Measurements from ENCODE around the gene SFTPB.
A peak's percentile ranks its signal among the peaks of the same experiment; 100 is the strongest.

The SFTPB gene

GRCh38 chr2:85707304-85707703 lies 39.3 kb upstream of the SFTPB start:
- in situ Hi-C loops (cut with MboI; ENCODE audit: low sequenced_read_pairs, unreplicated experiment): no loop called here
- TF ChIP-seq CTCF (IDR thresholded peaks at IDR 0.05; ENCODE audit: borderline replicate concordance, control extremely low read depth, extremely low read depth, insufficient read depth, missing control alignments): peak; percentile 78
- DNase-seq (ENCODE audit: low spot score): peak; percentile 80

GRCh38 chr2:85706599-85707296 lies 38.7 kb upstream of the SFTPB start:
- in situ Hi-C loops (cut with MboI; ENCODE audit: low sequenced_read_pairs, unreplicated experiment): no loop called here
- TF ChIP-seq CTCF (IDR thresholded peaks at IDR 0.05; ENCODE audit: borderline replicate concordance, control extremely low read depth, extremely low read depth, insufficient read depth, missing control alignments): no peak

GRCh38 chr2:85706063-85706462 lies 38.1 kb upstream of the SFTPB start:
- no peak for TF ChIP-seq CTCF (IDR thresholded peaks at IDR 0.05; ENCODE audit: borderline replicate concordance, control extremely low read depth, extremely low read depth, insufficient read depth, missing control alignments)
- no peak for DNase-seq (ENCODE audit: low spot score)
- in situ Hi-C loops (cut with MboI; ENCODE audit: low sequenced_read_pairs, unreplicated experiment): no loop called here

More at GRCh38 chr2:85706599-85707296, 38.7 kb upstream of the SFTPB start:
- DNase-seq (ENCODE audit: low spot score): no peak

GRCh38 chr2:85705680-85706039 lies 37.7 kb upstream of the SFTPB start:
- DNase-seq (ENCODE audit: low spot score): no peak
- in situ Hi-C loops (cut with MboI; ENCODE audit: low sequenced_read_pairs, unreplicated experiment): no loop called here
- no peak for TF ChIP-seq CTCF (IDR thresholded peaks at IDR 0.05; ENCODE audit: borderline replicate concordance, control extremely low read depth, extremely low read depth, insufficient read depth, missing control alignments)

- in situ Hi-C loops (cut with MboI; ENCODE audit: low sequenced_read_pairs, unreplicated experiment): no loop called here
- TF ChIP-seq CTCF (IDR thresholded peaks at IDR 0.05; ENCODE audit: borderline replicate concordance, control extremely low read depth, extremely low read depth, insufficient read depth, missing control alignments): no peak
Observed at GRCh38 chr2:85704800-85705679, 37.0 kb upstream of the SFTPB start.

GRCh38 chr2:85704038-85704437 lies 36.0 kb upstream of the SFTPB start:
- no peak for TF ChIP-seq CTCF (IDR thresholded peaks at IDR 0.05; ENCODE audit: borderline replicate concordance, control extremely low read depth, extremely low read depth, insufficient read depth, missing control alignments)
- DNase-seq (ENCODE audit: low spot score): no peak
- in situ Hi-C loops (cut with MboI; ENCODE audit: low sequenced_read_pairs, unreplicated experiment): no loop called here

More at GRCh38 chr2:85704800-85705679, 37.0 kb upstream of the SFTPB start:
- peak; percentile 53 for DNase-seq (ENCODE audit: low spot score)

All from GM13976 (cell line).